ENCODE measurements around the gene ARHGAP4.

ARHGAP4 gene

GRCh38 chrX:153925739-153926551 lies at the start of gene ARHGAP4:
Gene ARHGAP4 (minus strand): TSS chrX:153926264. CDS start chrX:153926202, 62 bp downstream.
- DNase-seq = no peak

GRCh38 chrX:153974726-153975286 lies 48.7 kb upstream of the ARHGAP4 start:
- DNase-seq = no peak

GRCh38 chrX:153974003-153974725 lies 48.1 kb upstream of the ARHGAP4 start:
- no peak for DNase-seq

- no peak for DNase-seq
Observed at GRCh38 chrX:153973127-153974002, 47.3 kb upstream of the ARHGAP4 start.

GRCh38 chrX:153972368-153973126 lies 46.5 kb upstream of the ARHGAP4 start, which contains the start of gene TMEM187:
Gene TMEM187 (plus strand): TSS chrX:153972754. CDS start chrX:153982063, 9,309 bp downstream.
- peak in 13 of 14 donors; percentile 44 to 90 (median 78) for DNase-seq

GRCh38 chrX:153971450-153972367 lies 45.6 kb upstream of the ARHGAP4 start, which contains the start of gene HCFC1:
Gene HCFC1 (minus strand): TSS chrX:153971818. CDS start chrX:153970840, 978 bp downstream.
- peak; percentile 62 to 98 (median 92) for DNase-seq

GRCh38 chrX:153971124-153971449 lies 45.0 kb upstream of the ARHGAP4 start:
- peak; percentile 28 to 94 (median 85) for DNase-seq

- DNase-seq = peak in 8 of 14 donors; percentile 52 to 85 (median 67)
Observed at GRCh38 chrX:153970357-153971123, 44.5 kb upstream of the ARHGAP4 start.

GRCh38 chrX:153969904-153970356 lies 43.9 kb upstream of the ARHGAP4 start:
- peak in 10 of 14 donors; percentile 24 to 78 (median 54) for DNase-seq

GRCh38 chrX:153969125-153969903 lies 43.2 kb upstream of the ARHGAP4 start:
- no peak for DNase-seq

- no peak for DNase-seq
Observed at GRCh38 chrX:153968754-153969124, 42.7 kb upstream of the ARHGAP4 start.

GRCh38 chrX:153968255-153968654 lies 42.2 kb upstream of the ARHGAP4 start:
- no peak for DNase-seq

- no peak for DNase-seq
Observed at GRCh38 chrX:153967536-153968224, 41.6 kb upstream of the ARHGAP4 start.

- DNase-seq = no peak
Observed at GRCh38 chrX:153966841-153967535, 40.9 kb upstream of the ARHGAP4 start.

GRCh38 chrX:153966283-153966688 lies 40.2 kb upstream of the ARHGAP4 start:
- DNase-seq = peak in 1 of 14 donors; percentile 87

GRCh38 chrX:153965406-153965805 lies 39.3 kb upstream of the ARHGAP4 start:
- DNase-seq = no peak

- no peak for DNase-seq
Observed at GRCh38 chrX:153964105-153964504, 38.0 kb upstream of the ARHGAP4 start.
